ENCODE measurements around the gene ZBTB9. TPM values are rescaled to one million over a fixed set of nuclear protein-coding genes. Genes with fewer than 3 reads are reported as not detected.
A peak's percentile ranks its signal among the peaks of the same experiment; 100 is the strongest.

Gene ZBTB9
- total and polyA plus RNA-seq, 10 donors: 3.6 to 8.4 (median 5.5) TPM

- Histone ChIP-seq H3K27ac (peak overlapping the region in 3 of 8 donors; percentile 63 to 77 (median 64)), H3K4me1 (peaks cover 0 to 70% (median 15%) of the 10 kb centered on the region in 6 donors), H3K27me3 (replicated peaks in 1 of 7) (no peaks in the 10 kb centered on the region), H3K4me3 (no peak overlapping the region), H3K9me3 (no peaks in the 10 kb centered on the region), H3K36me3 (peaks cover 0 to 73% (median 30%) of the 10 kb centered on the region in 6 donors)
- intact Hi-C loops (cut with DNase I; ENCODE audit: low total_unique reads): no loop called here
- no peak for DNase-seq
- WGBS, 5 donors: 95 to 97% (median 95%) methylated on average over 10 of the region's 10 CpGs
- peak in 1 of 3 donors; percentile 17 for TF ChIP-seq POLR2AphosphoS5 (IDR thresholded peaks at IDR 0.05)
- TF ChIP-seq, protein P1, sequence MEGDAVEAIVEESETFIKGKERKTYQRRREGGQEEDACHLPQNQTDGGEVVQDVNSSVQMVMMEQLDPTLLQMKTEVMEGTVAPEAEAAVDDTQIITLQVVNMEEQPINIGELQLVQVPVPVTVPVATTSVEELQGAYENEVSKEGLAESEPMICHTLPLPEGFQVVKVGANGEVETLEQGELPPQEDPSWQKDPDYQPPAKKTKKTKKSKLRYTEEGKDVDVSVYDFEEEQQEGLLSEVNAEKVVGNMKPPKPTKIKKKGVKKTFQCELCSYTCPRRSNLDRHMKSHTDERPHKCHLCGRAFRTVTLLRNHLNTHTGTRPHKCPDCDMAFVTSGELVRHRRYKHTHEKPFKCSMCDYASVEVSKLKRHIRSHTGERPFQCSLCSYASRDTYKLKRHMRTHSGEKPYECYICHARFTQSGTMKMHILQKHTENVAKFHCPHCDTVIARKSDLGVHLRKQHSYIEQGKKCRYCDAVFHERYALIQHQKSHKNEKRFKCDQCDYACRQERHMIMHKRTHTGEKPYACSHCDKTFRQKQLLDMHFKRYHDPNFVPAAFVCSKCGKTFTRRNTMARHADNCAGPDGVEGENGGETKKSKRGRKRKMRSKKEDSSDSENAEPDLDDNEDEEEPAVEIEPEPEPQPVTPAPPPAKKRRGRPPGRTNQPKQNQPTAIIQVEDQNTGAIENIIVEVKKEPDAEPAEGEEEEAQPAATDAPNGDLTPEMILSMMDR (IDR thresholded peaks at IDR 0.05 in 8 of 11, conservative IDR thresholded peaks at IDR 0.05 in 3 of 11): no peak
Measured at GRCh38 chr6:33446356-33446755, 8.0 kb upstream of the ZBTB9 start.

GRCh38 chr6:33450434-33450833 is 3.9 kb upstream of the ZBTB9 start:
- Histone ChIP-seq H3K27ac (peak overlapping the region in 5 of 8 donors; percentile 17 to 69 (median 58)), H3K27me3 (replicated peaks in 1 of 7) (no peaks in the 10 kb centered on the region), H3K36me3 (peaks cover 0 to 44% (median 7%) of the 10 kb centered on the region in 6 donors), H3K4me3 (no peak overlapping the region), H3K4me1 (peaks cover 14 to 92% (median 40%) of the 10 kb centered on the region in 6 donors), H3K9me3 (no peaks in the 10 kb centered on the region)
- DNase-seq: no peak
- intact Hi-C loops (cut with DNase I; ENCODE audit: low total_unique reads): loop anchor here (10.0 kb wide), 1 partner anchor 194 kb away; no protein-coding TSS in a partner anchor
- WGBS, 5 donors: 41 to 66% (median 55%) methylated on average over 3 of the region's 3 CpGs
- TF ChIP-seq, protein P1 (IDR thresholded peaks at IDR 0.05 in 8 of 11, conservative IDR thresholded peaks at IDR 0.05 in 3 of 11): no peak
- no peak for TF ChIP-seq POLR2A (IDR thresholded peaks at IDR 0.05)
- TF ChIP-seq POLR2AphosphoS5 (IDR thresholded peaks at IDR 0.05): no peak

- no peak overlapping the region for H3K4me3 ChIP-seq
- H3K36me3 ChIP-seq: peaks cover 0 to 49% (median 13%) of the 10 kb centered on the region in 6 donors
- 92 to 95% (median 94%) methylated on average over 13 to 15 of the region's 15 CpGs for WGBS, 5 donors
- intact Hi-C loops (cut with DNase I; ENCODE audit: low total_unique reads): loop anchor here (10.0 kb wide), 1 partner anchor 193 kb away; no protein-coding TSS in a partner anchor
- TF ChIP-seq, protein P1 (IDR thresholded peaks at IDR 0.05 in 8 of 11, conservative IDR thresholded peaks at IDR 0.05 in 3 of 11): no peak
- TF ChIP-seq POLR2A (IDR thresholded peaks at IDR 0.05): no peak
- no peak for TF ChIP-seq POLR2AphosphoS5 (IDR thresholded peaks at IDR 0.05)
- H3K4me1 ChIP-seq: peaks cover 16 to 91% (median 43%) of the 10 kb centered on the region in 6 donors
- no peaks in the 10 kb centered on the region for H3K9me3 ChIP-seq
- DNase-seq: no peak
- H3K27me3 ChIP-seq (replicated peaks in 1 of 7): no peaks in the 10 kb centered on the region
- peak overlapping the region in 3 of 8 donors; percentile 58 to 69 (median 62) for H3K27ac ChIP-seq
Measured at GRCh38 chr6:33451606-33452005, 2.8 kb upstream of the ZBTB9 start.

DNA sequence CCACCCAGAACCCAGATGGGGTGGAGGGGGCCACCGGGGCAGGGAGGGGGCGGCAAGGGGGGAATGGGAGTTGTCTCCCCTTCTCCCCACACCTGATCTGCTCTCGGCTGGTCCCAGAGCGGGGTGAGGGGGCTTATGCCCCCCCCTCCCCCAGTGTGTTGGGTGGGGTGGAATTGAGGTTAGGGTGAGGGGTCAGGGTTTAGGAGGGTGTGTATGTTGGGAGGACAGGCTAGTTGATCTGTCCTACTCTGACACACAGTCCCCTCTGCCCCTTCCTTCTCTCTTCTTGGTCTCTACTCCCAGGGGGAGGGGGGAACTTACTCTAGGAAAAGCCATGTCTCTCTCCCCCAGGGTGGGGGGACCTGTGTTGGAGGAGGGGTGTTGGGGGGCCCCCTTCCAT is 1.9 kb upstream of the ZBTB9 start:
- intact Hi-C loops (cut with DNase I; ENCODE audit: low total_unique reads): loop anchor here (10.0 kb wide), 1 partner anchor 192 kb away; no protein-coding TSS in a partner anchor
- H3K9me3 ChIP-seq: no peaks in the 10 kb centered on the region
- peaks cover 0 to 49% (median 13%) of the 10 kb centered on the region in 6 donors for H3K36me3 ChIP-seq
- H3K27ac ChIP-seq: peak overlapping the region in 3 of 8 donors; percentile 88 to 93 (median 92)
- no peaks in the 10 kb centered on the region for H3K27me3 ChIP-seq (replicated peaks in 1 of 7)
- no peak overlapping the region for H3K4me3 ChIP-seq
- 87 to 95% (median 91%) methylated on average over 4 of the region's 4 CpGs; no CpG with 5 or more reads in 1 of the 5 donors for WGBS, 5 donors
- TF ChIP-seq POLR2AphosphoS5 (IDR thresholded peaks at IDR 0.05) (no peak), POLR2A (IDR thresholded peaks at IDR 0.05) (no peak)
- TF ChIP-seq, protein P1 (IDR thresholded peaks at IDR 0.05 in 8 of 11, conservative IDR thresholded peaks at IDR 0.05 in 3 of 11): no peak
- peaks cover 16 to 84% (median 43%) of the 10 kb centered on the region in 6 donors for H3K4me1 ChIP-seq
- no peak for DNase-seq
